Breast epithelium (tissue), 3 donors: Measurements from ENCODE around the gene GRIA4.

Experiments
- CTCF ChIP-seq, 3 donors: fragments of 450-650 bp; IDR thresholded peaks; one replicate each; pipeline ENCODE4 v1.5.1; 2016 to 2017; ENCODE audit warnings: antibody characterized with exemption in 3 of 3, mild to moderate bottlenecking in 3 of 3, moderate library complexity in 3 of 3
- POLR2A ChIP-seq: fragments of 450-650 bp; IDR thresholded peaks from one replicate; pipeline ENCODE4 v1.6.1; 2016; ENCODE audit warnings: antibody characterized with exemption, mild to moderate bottlenecking, moderate library complexity
- POLR2AphosphoS5 ChIP-seq, 3 donors: sonication (generic); formaldehyde crosslinking; IDR thresholded peaks; one replicate each; pipeline ENCODE4 v1.6.1; 2017; ENCODE audit warnings: antibody characterized with exemption in 3 of 3

GRCh38 chr11:105991888-105992287 lies 382.0 kb downstream of the GRIA4 start:
- TF ChIP-seq CTCF (IDR thresholded peaks at IDR 0.05), result no peak
- TF ChIP-seq POLR2A, result no peak
- no peak for TF ChIP-seq POLR2AphosphoS5 (IDR thresholded peaks at IDR 0.05)
